OCI-LY3 (cell line): ENCODE results near the gene ABCB4.

Experiments
- CTCF ChIP-seq: fragments of 200-600, 300-600 bp; sonication (generic); IDR thresholded peaks from 2 replicates; pipeline ENCODE4 v1.5.1; 2014; ENCODE audit warnings: antibody characterized with exemption, low read length, low read depth
- EZH2phosphoT487 ChIP-seq: fragments of 200-600 bp; shearing (Covaris generic); IDR thresholded peaks from 2 replicates; pipeline ENCODE4 v1.6.1; 2018; ENCODE audit warnings: antibody characterized with exemption, mixed run types, low read depth

GRCh38 chr7:87451187-87451586 lies 24.3 kb downstream of the ABCB4 start:
- TF ChIP-seq EZH2phosphoT487 (no peak), CTCF (no peak)
